ENCODE data around the gene PITX3. TPM values are rescaled to one million over a fixed set of nuclear protein-coding genes. Genes with fewer than 3 reads are reported as not detected.
"Not testable (repeated sequence)": the region's sequence is repeated elsewhere in the genome, so short reads cannot be mapped to it uniquely, and the experiment has no call there.

The PITX3 gene
- total and polyA plus RNA-seq, 2 experiments from 2014 or later = not detected

DNA sequence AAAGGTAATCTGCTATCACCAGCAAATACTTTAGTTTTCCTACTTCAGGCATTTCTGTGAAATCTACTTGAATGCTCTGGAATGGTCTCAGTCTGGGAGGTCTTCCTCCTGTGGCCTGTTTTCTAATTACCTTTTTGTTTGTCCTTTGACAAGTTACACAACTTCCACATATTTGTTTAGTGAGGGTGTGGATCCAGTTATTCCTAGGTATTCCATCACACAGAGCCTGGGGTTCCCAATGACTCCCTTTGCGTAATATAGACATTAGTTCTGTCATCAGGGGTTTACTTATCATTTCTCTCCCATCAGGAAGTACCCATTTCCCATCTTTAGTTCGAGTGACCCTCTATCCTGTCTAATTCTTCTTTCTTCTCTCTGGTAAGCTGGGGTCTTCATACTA, 43.3 kb downstream of the PITX3 start:
- Histone ChIP-seq H3K79me2 (ENCODE audit: insufficient read depth) (no peaks in the 10 kb centered on the region), H3K9ac (no peak overlapping the region), H3K9me2 (ENCODE audit: insufficient read depth) (no peaks in the 10 kb centered on the region), H3K4me2 (ENCODE audit: unreplicated experiment) (no peak overlapping the region), H3K36me3 (ENCODE audit: low read depth) (no peaks in the 10 kb centered on the region), H3K27me3 (replicated peaks; ENCODE audit: insufficient read depth) (peaks cover 19% of the 10 kb centered on the region), H3K9me3 (ENCODE audit: low read depth) (no peaks in the 10 kb centered on the region), H2AFZ (no peak overlapping the region), H3K4me1 (ENCODE audit: insufficient read depth) (no peaks in the 10 kb centered on the region), H3F3A (ENCODE audit: insufficient read depth) (no peaks in the 10 kb centered on the region), H3K27ac (no peak overlapping the region), H3K4me3 (no peak overlapping the region), H4K20me1 (ENCODE audit: insufficient read depth) (no peaks in the 10 kb centered on the region)
- in situ Hi-C loops (cut with MboI) = no loop called here
- TF ChIP-seq EZH2phosphoT487 (IDR thresholded peaks at IDR 0.05; ENCODE audit: insufficient read depth, low read depth) (no peak), EZH2 (IDR thresholded peaks at IDR 0.05; ENCODE audit: insufficient read depth, poor library complexity, severe bottlenecking) (no peak)
- no peak for DNase-seq
- WGBS, 2 experiments (ENCODE audit: low coverage in 1 of 2, low lambda C conversion rate in 2 of 2, missing lambda C conversion rate in 2 of 2) = 58 to 69% methylated on average over 2 of the region's 2 CpGs

DNA sequence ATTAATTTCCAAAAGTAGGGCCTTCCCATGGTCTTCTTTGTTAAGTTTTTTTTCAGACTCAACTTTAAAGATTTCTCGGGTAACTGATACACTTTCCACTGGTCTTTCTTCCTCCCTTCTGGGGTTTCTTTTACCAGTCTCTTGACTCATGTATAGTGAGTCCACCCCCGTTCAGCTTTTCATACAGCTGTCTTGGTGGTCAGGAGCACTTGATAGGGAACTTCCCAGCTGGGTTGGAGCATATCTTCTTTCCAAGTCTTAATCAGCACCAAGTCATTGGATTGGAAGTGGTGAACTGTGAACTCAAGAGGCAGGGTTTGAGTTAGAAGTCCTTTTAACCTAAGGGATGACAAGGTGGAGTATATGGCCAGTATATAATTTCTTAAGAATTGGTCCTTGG, 44.4 kb downstream of the PITX3 start:
- Histone ChIP-seq H3K27ac (no peak overlapping the region), H3K27me3 (replicated peaks; ENCODE audit: insufficient read depth) (peaks cover 7% of the 10 kb centered on the region), H3K79me2 (ENCODE audit: insufficient read depth) (no peaks in the 10 kb centered on the region), H3K9ac (no peak overlapping the region), H4K20me1 (ENCODE audit: insufficient read depth) (no peaks in the 10 kb centered on the region), H3K9me2 (ENCODE audit: insufficient read depth) (no peaks in the 10 kb centered on the region), H3K4me3 (no peak overlapping the region), H3K4me2 (ENCODE audit: unreplicated experiment) (no peak overlapping the region), H3K9me3 (ENCODE audit: low read depth) (no peaks in the 10 kb centered on the region), H3K4me1 (ENCODE audit: insufficient read depth) (no peaks in the 10 kb centered on the region), H3F3A (ENCODE audit: insufficient read depth) (no peaks in the 10 kb centered on the region), H2AFZ (no peak overlapping the region), H3K36me3 (ENCODE audit: low read depth) (no peaks in the 10 kb centered on the region)
- in situ Hi-C loops (cut with MboI) = no loop called here
- 50 to 53% methylated on average over 2 of the region's 2 CpGs for WGBS, 2 experiments (ENCODE audit: low coverage in 1 of 2, low lambda C conversion rate in 2 of 2, missing lambda C conversion rate in 2 of 2)
- TF ChIP-seq EZH2 (IDR thresholded peaks at IDR 0.05; ENCODE audit: insufficient read depth, poor library complexity, severe bottlenecking) (no peak), EZH2phosphoT487 (IDR thresholded peaks at IDR 0.05; ENCODE audit: insufficient read depth, low read depth) (no peak)
- DNase-seq = no peak

DNA sequence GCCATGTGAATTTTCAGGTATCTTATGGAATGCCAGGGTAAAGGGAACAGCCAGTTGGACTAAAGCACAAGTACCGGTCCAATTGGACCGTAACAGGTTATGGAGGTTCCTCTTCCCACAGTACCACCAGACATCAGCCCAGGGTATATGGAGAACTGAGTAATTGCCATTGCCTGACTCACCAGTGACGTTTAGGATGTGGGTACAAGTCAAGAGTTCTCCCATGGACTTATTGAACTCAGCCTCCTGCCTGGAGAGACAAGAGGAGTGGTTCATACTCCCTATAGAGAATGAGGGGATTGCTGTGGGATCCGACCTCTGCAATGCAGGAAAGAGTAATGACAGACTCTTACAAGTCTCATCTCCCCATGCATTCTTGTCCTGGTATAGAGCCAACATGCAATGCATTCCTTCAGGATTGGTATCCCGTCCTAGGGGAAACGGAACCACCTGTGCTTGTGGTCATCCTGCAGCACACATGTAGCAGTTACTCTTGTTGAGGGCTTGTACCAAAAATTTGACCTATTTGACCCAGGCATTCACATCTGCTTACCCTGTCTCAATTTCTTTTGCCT, 45.9 kb downstream of the PITX3 start:
- Histone ChIP-seq H3K4me3 (no peak overlapping the region), H3K9ac (no peak overlapping the region), H3K27me3 (replicated peaks; ENCODE audit: insufficient read depth) (no peaks in the 10 kb centered on the region), H3F3A (ENCODE audit: insufficient read depth) (no peaks in the 10 kb centered on the region), H4K20me1 (ENCODE audit: insufficient read depth) (no peaks in the 10 kb centered on the region), H3K36me3 (ENCODE audit: low read depth) (no peaks in the 10 kb centered on the region), H3K79me2 (ENCODE audit: insufficient read depth) (no peaks in the 10 kb centered on the region), H3K27ac (no peak overlapping the region), H2AFZ (no peak overlapping the region), H3K4me2 (ENCODE audit: unreplicated experiment) (no peak overlapping the region), H3K4me1 (ENCODE audit: insufficient read depth) (no peaks in the 10 kb centered on the region), H3K9me3 (ENCODE audit: low read depth) (no peaks in the 10 kb centered on the region), H3K9me2 (ENCODE audit: insufficient read depth) (no peaks in the 10 kb centered on the region)
- TF ChIP-seq EZH2 (IDR thresholded peaks at IDR 0.05; ENCODE audit: insufficient read depth, poor library complexity, severe bottlenecking) = no peak
- TF ChIP-seq EZH2phosphoT487 (IDR thresholded peaks at IDR 0.05; ENCODE audit: insufficient read depth, low read depth) = no peak
- DNase-seq = peak; percentile 33
- in situ Hi-C loops (cut with MboI) = no loop called here
- WGBS, 2 experiments (ENCODE audit: low coverage in 1 of 2, low lambda C conversion rate in 2 of 2, missing lambda C conversion rate in 2 of 2) = 66 to 73% methylated on average over 6 of the region's 6 CpGs

DNA sequence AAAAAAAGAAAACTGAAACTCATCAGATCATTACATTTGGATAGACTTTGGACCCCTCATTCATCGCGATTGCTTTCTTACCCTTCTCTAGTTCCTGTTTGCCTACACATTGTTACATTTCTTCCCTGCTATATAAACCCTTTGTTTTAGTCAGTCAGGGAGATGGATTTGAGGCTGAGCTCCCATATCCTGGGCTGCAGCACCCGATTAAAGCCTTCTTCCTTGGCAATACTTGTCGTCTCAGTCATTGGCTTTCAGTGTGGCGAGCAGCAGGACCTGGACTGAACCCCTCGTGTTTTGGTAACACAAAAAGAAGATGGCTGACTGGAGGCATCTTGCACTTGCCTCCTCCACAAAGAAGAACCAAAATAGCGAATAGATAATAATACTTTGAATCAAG, 49.4 kb downstream of the PITX3 start:
- Histone ChIP-seq H3K9me3 (ENCODE audit: low read depth) (no peaks in the 10 kb centered on the region), H3F3A (ENCODE audit: insufficient read depth) (0 out of 2 replicates have a peak, but pooled peaks cover 3% of the 10 kb centered on the region), H3K27me3 (replicated peaks; ENCODE audit: insufficient read depth) (no peaks in the 10 kb centered on the region), H3K79me2 (ENCODE audit: insufficient read depth) (no peaks in the 10 kb centered on the region), H2AFZ (no peak overlapping the region), H3K4me2 (ENCODE audit: unreplicated experiment) (no peak overlapping the region), H3K4me1 (ENCODE audit: insufficient read depth) (no peaks in the 10 kb centered on the region), H3K36me3 (ENCODE audit: low read depth) (no peaks in the 10 kb centered on the region), H3K9ac (no peak overlapping the region), H4K20me1 (ENCODE audit: insufficient read depth) (no peaks in the 10 kb centered on the region), H3K4me3 (no peak overlapping the region), H3K9me2 (ENCODE audit: insufficient read depth) (no peaks in the 10 kb centered on the region), H3K27ac (no peak overlapping the region)
- DNase-seq = no peak
- in situ Hi-C loops (cut with MboI) = no loop called here
- no peak for TF ChIP-seq EZH2phosphoT487 (IDR thresholded peaks at IDR 0.05; ENCODE audit: insufficient read depth, low read depth)
- TF ChIP-seq EZH2 (IDR thresholded peaks at IDR 0.05; ENCODE audit: insufficient read depth, poor library complexity, severe bottlenecking) = no peak
- WGBS, 2 experiments (ENCODE audit: low coverage in 1 of 2, low lambda C conversion rate in 2 of 2, missing lambda C conversion rate in 2 of 2) = 67 to 74% methylated on average over 7 of the region's 7 CpGs

DNA sequence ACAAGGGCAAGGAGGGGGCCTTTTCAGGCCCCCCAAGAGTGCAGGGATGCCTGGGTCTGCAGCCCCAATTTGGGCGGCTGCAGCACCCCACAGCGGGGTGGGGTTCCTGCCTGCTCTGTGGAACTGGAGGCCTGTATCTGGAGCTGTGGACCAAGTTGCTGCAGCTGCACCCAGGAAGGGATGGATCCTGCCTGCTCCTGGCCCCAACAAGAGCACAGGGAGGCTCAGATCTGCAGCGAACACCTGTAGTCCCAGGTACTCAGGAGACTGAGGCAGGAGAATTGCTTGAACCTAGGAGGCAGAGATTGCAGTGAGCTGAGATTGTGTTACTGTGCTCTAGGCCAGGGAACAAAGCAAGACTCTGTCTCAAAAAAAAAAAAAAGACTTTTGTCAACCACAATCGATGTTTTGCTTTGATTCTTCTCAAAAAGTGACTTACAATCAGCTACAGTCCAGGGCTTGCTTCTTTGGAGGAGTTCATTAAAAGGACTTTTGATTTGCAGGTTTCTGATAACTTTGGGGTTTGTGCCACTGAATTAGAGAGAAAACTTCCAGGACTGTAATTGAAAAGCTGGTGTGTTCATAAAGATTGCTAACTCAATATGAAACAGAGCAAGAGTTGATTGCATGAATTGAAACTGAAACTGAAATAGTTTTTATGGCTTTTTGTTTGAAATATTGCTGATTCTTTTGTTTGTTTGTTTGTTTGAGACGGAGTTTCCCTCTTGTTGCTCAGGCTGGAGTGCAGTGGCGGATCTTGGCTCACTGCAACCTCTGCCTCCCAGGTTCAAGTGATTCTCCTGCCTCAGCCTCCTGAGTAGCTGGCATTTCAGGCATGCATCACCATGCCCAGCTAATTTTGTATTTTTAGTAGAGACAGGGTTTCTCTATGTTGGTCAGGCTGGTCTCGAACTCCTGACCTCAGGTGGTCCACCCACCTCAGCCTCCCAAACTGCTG, 52.1 kb downstream of the PITX3 start:
- H3K36me3 ChIP-seq (ENCODE audit: low read depth); H3K4me3 ChIP-seq; DNase-seq; H3K27me3 ChIP-seq (replicated peaks; ENCODE audit: insufficient read depth); H3K27ac ChIP-seq; H3K4me1 ChIP-seq (ENCODE audit: insufficient read depth); H3K9me3 ChIP-seq (ENCODE audit: low read depth); H3K9ac ChIP-seq; H4K20me1 ChIP-seq (ENCODE audit: insufficient read depth); H3K79me2 ChIP-seq (ENCODE audit: insufficient read depth); H3K4me2 ChIP-seq (ENCODE audit: unreplicated experiment); in situ Hi-C loops (cut with MboI); H3K9me2 ChIP-seq (ENCODE audit: insufficient read depth); H3F3A ChIP-seq (ENCODE audit: insufficient read depth): not testable (repeated sequence)
- 32 to 34% methylated on average over 6 to 7 of the region's 7 CpGs for WGBS, 2 experiments (ENCODE audit: low coverage in 1 of 2, low lambda C conversion rate in 2 of 2, missing lambda C conversion rate in 2 of 2)
- H2AFZ ChIP-seq = peak overlapping the region; percentile 19; the same call in 1 of the 2 replicates

Data from GM23248 (cell line).